ENCODE measurements around the gene IFNLR1.
"Not testable (repeated sequence)": the region's sequence is repeated elsewhere in the genome, so short reads cannot be mapped to it uniquely, and the experiment has no call there.

IFNLR1 gene

GRCh38 chr1:24186993-24187790, at the start of gene IFNLR1:
TSS of gene IFNLR1 (minus strand) at chr1:24187289. CDS start at chr1:24187248, 41 bp downstream.
- DNase-seq: no peak

GRCh38 chr1:24235921-24236788, 49.1 kb upstream of the IFNLR1 start:
- no peak for DNase-seq

- DNase-seq: no peak
Measured at GRCh38 chr1:24233684-24234600, 46.9 kb upstream of the IFNLR1 start.

GRCh38 chr1:24231701-24232100, 44.6 kb upstream of the IFNLR1 start:
- DNase-seq: no peak

GRCh38 chr1:24228311-24228710, 41.2 kb upstream of the IFNLR1 start:
- no peak for DNase-seq

- DNase-seq: no peak
Measured at GRCh38 chr1:24226749-24227148, 39.7 kb upstream of the IFNLR1 start.

GRCh38 chr1:24224761-24225160, 37.7 kb upstream of the IFNLR1 start:
- DNase-seq: no peak

- no peak for DNase-seq
Measured at GRCh38 chr1:24224086-24224485, 37.0 kb upstream of the IFNLR1 start.

GRCh38 chr1:24222793-24223192, 35.7 kb upstream of the IFNLR1 start:
- DNase-seq: no peak

GRCh38 chr1:24222008-24222605, 35.0 kb upstream of the IFNLR1 start:
- no peak for DNase-seq

GRCh38 chr1:24221246-24221645, 34.2 kb upstream of the IFNLR1 start:
- no peak for DNase-seq

- no peak for DNase-seq
Measured at GRCh38 chr1:24216276-24217074, 29.4 kb upstream of the IFNLR1 start.

- DNase-seq: no peak
Measured at GRCh38 chr1:24215226-24215814, 28.2 kb upstream of the IFNLR1 start.

GRCh38 chr1:24212376-24212775, 25.3 kb upstream of the IFNLR1 start:
- DNase-seq: no peak

GRCh38 chr1:24210195-24210627, 23.1 kb upstream of the IFNLR1 start:
- DNase-seq: no peak

GRCh38 chr1:24209097-24209496, 22.0 kb upstream of the IFNLR1 start:
- no peak for DNase-seq

GRCh38 chr1:24207709-24208108, 20.6 kb upstream of the IFNLR1 start:
- DNase-seq: no peak

GRCh38 chr1:24207395-24207687, 20.3 kb upstream of the IFNLR1 start:
- DNase-seq: not testable (repeated sequence)

GRCh38 chr1:24206516-24207394, 19.7 kb upstream of the IFNLR1 start:
- DNase-seq: no peak

- no peak for DNase-seq
Measured at GRCh38 chr1:24206083-24206464, 19.0 kb upstream of the IFNLR1 start.

Data from KG1 (cell line).